H1 (cell line): ENCODE data around the gene RFLNA. TPM values are rescaled to one million over a fixed set of nuclear protein-coding genes. Genes with fewer than 3 reads are reported as not detected.

Experiments used
- GTF2F1 ChIP-seq: IDR thresholded peaks from 2 replicates; pipeline ENCODE4 v1.6.1; 2012; ENCODE audit warnings: low read depth, low read length, improper control_type of control experiment, borderline replicate concordance
- KDM4A ChIP-seq: IDR thresholded peaks from one replicate; pipeline ENCODE4 v1.7.1; 2012; ENCODE audit warnings: low read depth, mild to moderate bottlenecking, moderate library complexity, low read length, inconsistent platforms; ENCODE audit not compliant: severe bottlenecking
- POU5F1 ChIP-seq: IDR thresholded peaks from 2 replicates; pipeline ENCODE4 v1.6.1; 2011; ENCODE audit warnings: low read depth, mild to moderate bottlenecking, low read length, moderate library complexity
- RBBP5 ChIP-seq: IDR thresholded peaks from 2 replicates; pipeline ENCODE4 v1.7.1; 2012; ENCODE audit warnings: low read depth, mild to moderate bottlenecking, inconsistent platforms, low read length, moderate library complexity, borderline replicate concordance
- RXRA ChIP-seq: IDR thresholded peaks from 2 replicates; pipeline ENCODE4 v1.6.1; 2011; ENCODE audit warnings: low read depth, mild to moderate bottlenecking, low read length, moderate library complexity; ENCODE audit not compliant: insufficient read depth
- SIN3A ChIP-seq, 2 experiments: IDR thresholded peaks in 1 of 2; conservative IDR thresholded peaks in 1 of 2; 2 replicates each; pipeline ENCODE4 v1.6.1; 2011 to 2012; ENCODE audit warnings: low read length in 2 of 2, improper control_type of control experiment in 1 of 2, low read depth in 1 of 2, mild to moderate bottlenecking in 1 of 2
- TEAD4 ChIP-seq: IDR thresholded peaks from 2 replicates; pipeline ENCODE4 v1.6.1; 2012; ENCODE audit warnings: low read depth, low read length, inconsistent platforms, mixed read lengths
- ZNF274 ChIP-seq: IDR thresholded peaks from 2 replicates; pipeline ENCODE4 v1.7.0; 2012; ENCODE audit warnings: low read length, borderline replicate concordance; ENCODE audit errors: extremely low read depth
- polyA plus RNA-seq, 7 experiments: library from polyadenylated mRNA; depleted of rRNA in 3 of 7; stranded (reverse) in 5 of 7; unstranded in 2 of 7; fragments of >200 nt in 5 of 7; fragments of 200-250 nt in 2 of 7; gene quantifications; 1 replicate in 5 of 7; 2 replicates in 1 of 7; 4 replicates in 1 of 7; pipeline versions ENCODE4 v1.2.1 to v1.2.3, GENCODE V29; 2011 to 2013; ENCODE audit warnings: missing spikeins in 2 of 7, mixed read lengths in 2 of 7
- total RNA-seq: library from RNA; stranded (reverse); fragmentation: NEBNext Ultra II Directional; extraction: Animal tissue kit (Norgen Biotek cat#: 25700); gene quantifications from 2 replicates; pipeline ENCODE4 v1.2.1, GENCODE V29; 2021
- TF ChIP-seq, protein P1 (sequence below): fragments of 300-600 bp; sonication (generic); IDR thresholded peaks from 2 replicates; pipeline ENCODE4 v1.7.1; 2012; ENCODE audit warnings: low read length, moderate library complexity, mild to moderate bottlenecking, inconsistent platforms; ENCODE audit not compliant: insufficient replicate concordance

The RFLNA gene
- total and polyA plus RNA-seq, 2 of the 8 experiments (the other 6 are each of a cell fraction or from before 2014, with no cell fraction given), result 6.4 to 6.6 TPM

DNA sequence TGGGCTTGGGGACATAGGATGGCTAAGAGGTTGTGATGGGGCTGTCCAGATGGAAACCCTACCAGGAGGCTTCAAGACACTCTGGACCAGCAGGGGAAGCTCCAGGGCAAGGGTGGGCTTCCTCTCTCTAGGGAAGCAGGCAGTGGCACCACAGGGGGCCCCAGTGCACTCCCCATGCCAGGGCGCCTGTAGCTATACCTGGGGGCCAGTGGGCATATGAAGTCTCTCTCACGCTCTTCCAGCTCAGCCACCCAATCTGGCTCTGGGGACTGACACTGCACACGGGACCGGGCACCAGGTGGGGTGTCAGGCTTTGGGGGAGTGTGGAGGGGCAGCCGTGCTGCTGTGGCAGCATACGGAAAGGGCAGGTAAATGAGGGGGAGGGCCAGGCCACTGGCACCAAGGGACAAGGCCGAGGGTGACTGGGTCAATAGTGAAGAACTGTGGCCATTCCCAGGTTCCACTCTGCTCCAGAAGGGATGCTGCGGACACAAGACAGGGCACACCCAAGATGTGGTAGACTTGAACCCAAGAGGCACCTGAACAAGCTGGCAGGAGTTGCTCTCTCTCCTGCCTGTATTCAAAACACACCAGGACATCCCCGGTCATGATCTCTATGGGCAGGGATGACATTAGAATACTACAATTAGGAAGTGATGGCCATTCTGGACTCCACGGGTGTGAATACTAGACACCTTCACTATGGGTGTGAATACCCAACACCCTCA is 27.5 kb downstream of the RFLNA start (continued):
- TF ChIP-seq, protein P1, sequence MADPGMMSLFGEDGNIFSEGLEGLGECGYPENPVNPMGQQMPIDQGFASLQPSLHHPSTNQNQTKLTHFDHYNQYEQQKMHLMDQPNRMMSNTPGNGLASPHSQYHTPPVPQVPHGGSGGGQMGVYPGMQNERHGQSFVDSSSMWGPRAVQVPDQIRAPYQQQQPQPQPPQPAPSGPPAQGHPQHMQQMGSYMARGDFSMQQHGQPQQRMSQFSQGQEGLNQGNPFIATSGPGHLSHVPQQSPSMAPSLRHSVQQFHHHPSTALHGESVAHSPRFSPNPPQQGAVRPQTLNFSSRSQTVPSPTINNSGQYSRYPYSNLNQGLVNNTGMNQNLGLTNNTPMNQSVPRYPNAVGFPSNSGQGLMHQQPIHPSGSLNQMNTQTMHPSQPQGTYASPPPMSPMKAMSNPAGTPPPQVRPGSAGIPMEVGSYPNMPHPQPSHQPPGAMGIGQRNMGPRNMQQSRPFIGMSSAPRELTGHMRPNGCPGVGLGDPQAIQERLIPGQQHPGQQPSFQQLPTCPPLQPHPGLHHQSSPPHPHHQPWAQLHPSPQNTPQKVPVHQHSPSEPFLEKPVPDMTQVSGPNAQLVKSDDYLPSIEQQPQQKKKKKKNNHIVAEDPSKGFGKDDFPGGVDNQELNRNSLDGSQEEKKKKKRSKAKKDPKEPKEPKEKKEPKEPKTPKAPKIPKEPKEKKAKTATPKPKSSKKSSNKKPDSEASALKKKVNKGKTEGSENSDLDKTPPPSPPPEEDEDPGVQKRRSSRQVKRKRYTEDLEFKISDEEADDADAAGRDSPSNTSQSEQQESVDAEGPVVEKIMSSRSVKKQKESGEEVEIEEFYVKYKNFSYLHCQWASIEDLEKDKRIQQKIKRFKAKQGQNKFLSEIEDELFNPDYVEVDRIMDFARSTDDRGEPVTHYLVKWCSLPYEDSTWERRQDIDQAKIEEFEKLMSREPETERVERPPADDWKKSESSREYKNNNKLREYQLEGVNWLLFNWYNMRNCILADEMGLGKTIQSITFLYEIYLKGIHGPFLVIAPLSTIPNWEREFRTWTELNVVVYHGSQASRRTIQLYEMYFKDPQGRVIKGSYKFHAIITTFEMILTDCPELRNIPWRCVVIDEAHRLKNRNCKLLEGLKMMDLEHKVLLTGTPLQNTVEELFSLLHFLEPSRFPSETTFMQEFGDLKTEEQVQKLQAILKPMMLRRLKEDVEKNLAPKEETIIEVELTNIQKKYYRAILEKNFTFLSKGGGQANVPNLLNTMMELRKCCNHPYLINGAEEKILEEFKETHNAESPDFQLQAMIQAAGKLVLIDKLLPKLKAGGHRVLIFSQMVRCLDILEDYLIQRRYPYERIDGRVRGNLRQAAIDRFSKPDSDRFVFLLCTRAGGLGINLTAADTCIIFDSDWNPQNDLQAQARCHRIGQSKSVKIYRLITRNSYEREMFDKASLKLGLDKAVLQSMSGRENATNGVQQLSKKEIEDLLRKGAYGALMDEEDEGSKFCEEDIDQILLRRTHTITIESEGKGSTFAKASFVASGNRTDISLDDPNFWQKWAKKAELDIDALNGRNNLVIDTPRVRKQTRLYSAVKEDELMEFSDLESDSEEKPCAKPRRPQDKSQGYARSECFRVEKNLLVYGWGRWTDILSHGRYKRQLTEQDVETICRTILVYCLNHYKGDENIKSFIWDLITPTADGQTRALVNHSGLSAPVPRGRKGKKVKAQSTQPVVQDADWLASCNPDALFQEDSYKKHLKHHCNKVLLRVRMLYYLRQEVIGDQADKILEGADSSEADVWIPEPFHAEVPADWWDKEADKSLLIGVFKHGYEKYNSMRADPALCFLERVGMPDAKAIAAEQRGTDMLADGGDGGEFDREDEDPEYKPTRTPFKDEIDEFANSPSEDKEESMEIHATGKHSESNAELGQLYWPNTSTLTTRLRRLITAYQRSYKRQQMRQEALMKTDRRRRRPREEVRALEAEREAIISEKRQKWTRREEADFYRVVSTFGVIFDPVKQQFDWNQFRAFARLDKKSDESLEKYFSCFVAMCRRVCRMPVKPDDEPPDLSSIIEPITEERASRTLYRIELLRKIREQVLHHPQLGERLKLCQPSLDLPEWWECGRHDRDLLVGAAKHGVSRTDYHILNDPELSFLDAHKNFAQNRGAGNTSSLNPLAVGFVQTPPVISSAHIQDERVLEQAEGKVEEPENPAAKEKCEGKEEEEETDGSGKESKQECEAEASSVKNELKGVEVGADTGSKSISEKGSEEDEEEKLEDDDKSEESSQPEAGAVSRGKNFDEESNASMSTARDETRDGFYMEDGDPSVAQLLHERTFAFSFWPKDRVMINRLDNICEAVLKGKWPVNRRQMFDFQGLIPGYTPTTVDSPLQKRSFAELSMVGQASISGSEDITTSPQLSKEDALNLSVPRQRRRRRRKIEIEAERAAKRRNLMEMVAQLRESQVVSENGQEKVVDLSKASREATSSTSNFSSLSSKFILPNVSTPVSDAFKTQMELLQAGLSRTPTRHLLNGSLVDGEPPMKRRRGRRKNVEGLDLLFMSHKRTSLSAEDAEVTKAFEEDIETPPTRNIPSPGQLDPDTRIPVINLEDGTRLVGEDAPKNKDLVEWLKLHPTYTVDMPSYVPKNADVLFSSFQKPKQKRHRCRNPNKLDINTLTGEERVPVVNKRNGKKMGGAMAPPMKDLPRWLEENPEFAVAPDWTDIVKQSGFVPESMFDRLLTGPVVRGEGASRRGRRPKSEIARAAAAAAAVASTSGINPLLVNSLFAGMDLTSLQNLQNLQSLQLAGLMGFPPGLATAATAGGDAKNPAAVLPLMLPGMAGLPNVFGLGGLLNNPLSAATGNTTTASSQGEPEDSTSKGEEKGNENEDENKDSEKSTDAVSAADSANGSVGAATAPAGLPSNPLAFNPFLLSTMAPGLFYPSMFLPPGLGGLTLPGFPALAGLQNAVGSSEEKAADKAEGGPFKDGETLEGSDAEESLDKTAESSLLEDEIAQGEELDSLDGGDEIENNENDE, result no peak
- TF ChIP-seq RBBP5, result no peak
- no peak for TF ChIP-seq GTF2F1
- TF ChIP-seq RXRA, result no peak
- no peak for TF ChIP-seq POU5F1
- no peak for TF ChIP-seq TEAD4
- TF ChIP-seq SIN3A (conservative IDR thresholded peaks at IDR 0.05 in 1 of 2, IDR thresholded peaks at IDR 0.05 in 1 of 2; ENCODE audit: low read depth in 1 of 2, low read length in 2 of 2), result no peak
- no peak for TF ChIP-seq ZNF274
- TF ChIP-seq KDM4A, result no peak
